Stimulated activated CD8-positive, alpha-beta memory T cell treated with anti-CD3 and anti-CD28 coated beads, Interleukin-12 subunit alpha, Interleukin-12 subunit beta, amount 100 ng/mL, for 4 hours (primary cell): ENCODE measurements around the gene CCDC116.
"Not testable (repeated sequence)": the region's sequence is repeated elsewhere in the genome, so short reads cannot be mapped to it uniquely, and the experiment has no call there.

ENCODE experiments used
- DNase-seq: peaks from one replicate; pipeline ENCODE4 v3.0.0-alpha.2; 2020; ENCODE audit warnings: low read depth

The CCDC116 gene, protein sequence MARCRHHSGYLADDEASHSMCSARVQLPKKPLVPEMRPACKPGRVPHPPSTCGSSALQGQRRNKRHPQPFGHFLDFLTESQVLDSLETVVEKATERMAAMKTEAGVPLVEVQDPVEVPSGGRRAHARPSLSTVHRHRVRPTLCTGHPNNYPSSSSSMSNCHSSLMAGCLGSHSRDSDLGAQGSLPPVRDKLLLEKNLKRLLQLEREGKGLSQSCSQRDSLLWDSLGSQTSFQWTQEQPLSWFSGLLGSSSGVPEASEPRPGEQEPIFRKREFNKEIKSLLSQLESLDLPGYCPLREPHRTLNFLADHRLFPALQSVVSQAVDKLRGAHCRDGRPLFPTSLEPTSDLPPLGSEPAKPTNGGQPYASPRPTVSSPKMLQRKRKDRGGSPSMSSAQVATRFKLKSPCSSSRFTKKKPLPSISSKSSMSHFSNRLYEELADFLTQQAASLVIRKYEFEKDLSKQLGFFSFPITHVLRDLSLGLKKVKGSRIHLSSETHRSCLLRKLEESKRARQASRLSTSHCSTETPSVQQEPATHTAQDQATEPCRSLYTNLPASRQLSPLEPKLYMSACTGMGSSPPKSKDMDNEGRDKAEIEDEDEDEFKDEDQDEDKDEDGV

GRCh38 chr22:21632237-21632895, at the start of gene CCDC116:
CCDC116 (plus strand) TSS chr22:21632760; CDS start chr22:21633182, 422 bp downstream.
- DNase-seq = peak; percentile 36

GRCh38 chr22:21582801-21583740, 49.5 kb upstream of the CCDC116 start:
- no peak for DNase-seq

- DNase-seq = no peak
These were observed 47.2 kb upstream of the CCDC116 start for GRCh38 chr22:21585389-21585788.

DNA sequence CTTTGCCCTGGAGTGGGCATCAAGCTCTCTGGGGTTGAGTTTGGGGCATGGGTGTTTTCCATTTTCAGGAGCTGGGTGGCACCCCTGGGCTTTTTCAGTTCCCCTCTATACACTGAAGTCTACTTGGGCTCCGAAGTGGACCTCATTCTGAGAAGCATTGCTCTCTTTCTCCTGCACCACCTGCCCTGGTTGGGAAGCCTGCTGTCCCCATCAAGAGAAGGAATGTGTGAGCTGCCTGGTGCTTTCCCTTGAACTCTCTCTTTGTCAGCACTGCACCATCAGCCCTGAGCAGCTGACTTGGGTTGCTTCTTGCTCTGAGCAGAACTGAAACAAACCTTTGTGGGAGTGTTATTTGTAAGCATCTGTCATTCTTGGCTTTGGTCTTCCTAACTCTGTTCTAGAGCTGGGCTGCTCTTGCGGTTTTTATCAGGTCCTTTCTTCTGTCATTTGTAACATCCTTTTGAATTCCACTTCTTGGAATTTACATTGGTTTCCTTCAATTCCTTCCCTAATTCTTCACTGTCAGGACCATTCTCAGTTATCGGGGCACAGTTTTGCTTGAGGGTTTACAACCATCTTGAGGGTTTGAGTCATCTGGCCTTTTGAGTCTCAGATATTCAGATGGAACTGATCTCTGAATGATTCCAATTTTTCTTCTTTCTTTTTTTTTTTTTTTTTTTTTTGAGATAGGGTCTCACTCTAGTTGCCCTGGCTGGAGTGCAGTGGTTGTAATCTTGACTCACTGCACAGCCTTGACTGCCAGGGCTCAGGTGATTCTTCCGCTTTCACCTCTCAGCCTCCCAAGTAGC, 44.6 kb upstream of the CCDC116 start:
- DNase-seq = no peak

DNA sequence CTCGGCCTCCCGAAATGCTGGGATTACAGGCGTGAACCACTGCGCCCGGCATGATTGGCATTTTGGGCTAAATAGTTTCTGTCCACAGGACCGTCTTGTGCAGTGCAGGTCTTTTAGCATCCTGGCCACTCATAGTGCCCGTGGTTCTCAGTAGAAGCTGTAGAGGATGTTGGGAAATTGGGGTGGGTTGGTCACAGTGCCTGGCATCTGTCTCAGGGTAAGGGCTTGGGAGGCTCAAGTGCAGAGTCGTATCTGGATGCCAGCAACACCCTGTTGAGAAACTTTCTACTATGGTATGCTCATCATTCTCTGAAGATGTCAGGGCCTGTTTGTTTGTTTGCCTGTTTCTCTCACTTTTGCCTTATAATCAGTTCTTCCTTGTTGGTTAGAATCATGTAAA, 43.2 kb upstream of the CCDC116 start:
- no peak for DNase-seq

GRCh38 chr22:21590809-21591641, 41.5 kb upstream of the CCDC116 start:
- DNase-seq = no peak

GRCh38 chr22:21591695-21592094, 40.9 kb upstream of the CCDC116 start:
- DNase-seq = no peak

DNA sequence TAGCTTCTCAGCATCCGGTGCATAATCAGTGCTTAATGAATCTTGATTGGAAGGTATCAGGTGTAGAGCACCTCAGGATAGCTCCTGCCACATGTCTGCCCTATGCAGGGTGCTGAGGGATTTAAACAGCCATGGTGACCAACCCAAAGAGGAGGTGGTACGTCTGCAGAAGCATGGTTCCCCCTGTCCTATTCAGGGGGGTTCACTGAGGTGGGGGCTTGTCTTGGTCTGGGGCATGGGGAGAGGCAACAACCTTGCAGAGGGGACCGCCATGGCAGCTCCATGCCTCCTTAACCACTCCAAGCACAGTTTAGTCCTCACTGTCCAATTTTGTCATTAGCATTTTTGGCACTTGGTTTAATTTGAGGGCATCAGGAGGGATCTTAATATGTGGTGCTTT, 40.1 kb upstream of the CCDC116 start:
- DNase-seq = no peak

GRCh38 chr22:21593406-21594232, 38.9 kb upstream of the CCDC116 start:
- no peak for DNase-seq

GRCh38 chr22:21594865-21595452, 37.6 kb upstream of the CCDC116 start:
- no peak for DNase-seq

DNA sequence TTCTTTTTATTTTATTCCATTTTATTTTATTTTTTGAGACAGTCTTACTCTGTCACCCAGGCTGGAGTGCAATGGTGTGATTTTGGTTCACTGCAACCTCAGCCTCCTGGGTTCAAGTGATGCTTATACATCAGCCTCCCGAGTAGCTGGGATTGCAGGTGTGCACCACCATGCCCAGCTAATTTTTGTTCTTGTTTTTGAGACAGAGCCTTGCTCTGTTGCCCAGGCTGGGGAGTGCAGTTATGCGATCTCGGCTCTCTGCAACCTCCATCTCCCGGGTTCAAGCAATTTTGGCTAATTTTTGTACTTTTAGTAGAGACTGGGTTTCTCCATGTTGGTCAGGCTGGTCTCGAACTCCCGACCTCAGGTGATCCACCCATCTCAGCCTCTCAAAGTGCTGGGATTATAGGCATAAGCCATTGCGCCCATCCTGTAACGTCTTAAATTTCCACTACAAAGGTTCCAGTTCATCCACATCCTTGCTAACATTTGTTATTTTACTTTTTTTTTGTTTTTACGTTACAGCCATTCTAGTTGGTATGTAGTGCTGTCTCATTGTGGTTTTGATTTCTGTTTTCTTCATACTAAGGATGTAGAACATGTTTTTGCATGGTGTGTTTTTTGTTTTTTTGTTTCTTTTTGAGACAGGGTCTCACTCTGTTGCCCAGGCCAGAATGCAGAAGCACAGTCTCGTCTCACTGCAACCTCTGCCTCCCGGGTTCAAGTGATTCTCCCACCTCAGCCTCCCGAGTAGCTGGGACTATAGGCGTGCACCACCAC, 36.0 kb upstream of the CCDC116 start:
- DNase-seq = not testable (repeated sequence)

DNA sequence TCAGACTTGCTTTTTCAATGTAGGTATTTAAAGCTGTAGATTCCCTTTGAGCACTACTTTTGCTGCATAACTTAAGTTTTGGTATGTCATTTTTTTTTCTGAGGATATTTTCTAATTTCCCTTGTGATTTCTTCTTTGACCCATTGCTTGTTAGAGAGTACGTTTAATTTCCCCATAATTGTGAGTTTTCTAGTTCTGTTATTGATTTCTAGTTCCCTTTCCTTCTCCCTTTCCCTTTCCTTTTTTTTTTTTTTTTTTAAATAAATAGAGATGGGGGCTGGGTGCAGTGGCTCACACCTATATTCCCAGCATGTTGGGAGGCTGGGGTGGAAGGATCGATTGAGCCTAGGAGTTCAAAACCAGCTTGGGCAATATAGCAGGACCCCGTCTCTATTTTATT, 34.3 kb upstream of the CCDC116 start:
- no peak for DNase-seq

DNA sequence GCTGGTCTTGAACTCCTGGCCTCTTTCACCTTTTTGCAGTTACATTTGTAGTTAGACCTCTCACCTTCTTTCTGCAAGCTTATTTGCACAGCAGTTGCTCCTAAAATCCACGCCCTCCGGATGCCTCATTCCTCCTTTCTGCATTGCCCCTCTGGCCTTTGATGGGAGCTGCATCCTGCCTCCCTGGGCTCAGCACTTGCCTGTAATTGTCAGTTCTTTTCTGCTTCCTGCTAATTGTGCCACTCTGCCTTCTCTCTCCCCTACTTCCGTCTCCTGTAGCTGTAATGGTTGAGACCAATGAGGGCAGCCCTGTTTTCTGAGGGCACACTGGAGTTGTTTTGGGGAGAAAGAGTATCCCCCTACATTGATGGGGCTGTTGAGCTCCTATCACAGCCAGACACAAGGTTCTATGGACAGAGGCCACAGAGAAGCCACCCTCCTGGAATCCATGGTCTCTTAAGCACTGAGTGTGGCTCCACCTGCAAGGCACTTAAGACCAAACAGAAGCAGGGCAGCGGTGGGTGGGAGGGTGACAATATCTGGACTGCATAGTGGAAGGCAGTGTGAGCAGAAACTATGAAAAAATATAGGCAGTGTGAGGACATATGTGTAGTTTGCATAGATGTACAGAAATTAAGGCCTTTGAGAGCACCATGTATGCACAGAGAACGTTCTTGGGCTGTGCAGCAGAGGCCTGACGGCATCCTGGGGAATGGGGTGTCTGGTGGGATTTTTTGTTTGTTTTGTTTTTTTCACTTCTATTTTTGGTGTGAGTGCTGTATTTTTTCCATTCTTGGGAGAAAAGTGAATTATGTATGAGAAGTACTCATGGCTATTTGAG, 33.3 kb upstream of the CCDC116 start:
- DNase-seq = no peak

GRCh38 chr22:21602579-21602978, 30.0 kb upstream of the CCDC116 start:
- DNase-seq = no peak

DNA sequence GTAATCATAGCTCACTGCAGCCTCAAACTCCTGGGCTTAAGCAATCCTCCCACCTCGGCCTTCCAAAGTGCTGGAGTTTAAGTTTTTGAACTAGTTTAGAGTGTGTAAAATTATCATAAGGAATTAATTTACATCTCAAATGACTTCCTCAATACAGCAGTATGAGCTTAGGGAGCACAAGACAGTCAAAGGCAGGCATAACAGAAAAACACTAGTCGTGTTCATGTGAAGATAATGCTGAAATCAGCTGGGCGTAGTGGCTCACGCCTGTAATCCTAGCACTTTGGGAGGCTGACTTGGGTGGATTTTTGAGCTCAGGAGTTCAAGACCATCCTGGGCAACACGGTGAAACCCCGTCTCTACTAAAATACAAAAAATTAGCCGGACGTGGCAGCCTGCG, 28.6 kb upstream of the CCDC116 start:
- DNase-seq = no peak

DNA sequence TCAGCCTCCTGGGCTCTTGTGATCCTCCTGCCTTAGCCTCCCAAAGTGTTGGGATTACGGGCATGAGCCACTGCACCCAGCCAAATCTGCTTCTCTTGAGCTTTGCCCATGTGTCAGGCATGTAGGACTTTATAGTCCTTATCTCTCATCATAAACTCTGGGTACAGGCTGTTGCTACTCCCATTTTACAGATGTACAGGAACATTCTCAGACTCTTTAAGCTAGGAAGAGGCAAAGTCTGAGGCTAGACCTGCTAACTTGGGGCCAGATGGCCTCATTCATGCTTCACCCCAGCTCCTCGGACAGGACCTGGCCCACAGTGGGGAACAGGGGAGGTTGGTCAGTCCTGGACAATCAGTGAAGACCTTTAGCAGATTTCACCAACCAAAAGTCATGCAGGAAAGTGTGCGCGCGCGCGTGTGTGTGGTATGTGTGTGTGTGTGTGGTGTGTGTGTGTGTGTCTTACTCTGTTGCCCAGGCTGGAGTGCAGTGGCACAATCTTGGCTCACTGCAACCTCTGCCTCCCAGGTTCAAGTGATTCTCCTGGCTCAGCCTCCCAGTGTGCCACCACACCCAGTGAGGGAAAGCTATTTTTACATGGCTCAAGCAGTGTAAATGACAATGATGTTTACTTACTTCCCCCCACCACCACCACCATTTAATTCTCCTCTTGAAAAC, 26.5 kb upstream of the CCDC116 start:
- DNase-seq = no peak

GRCh38 chr22:21606775-21607174, 25.8 kb upstream of the CCDC116 start:
- DNase-seq = no peak
